ES-I3 (cell line): ENCODE data around the gene TTBK2.
"Not testable (repeated sequence)": the region's sequence is repeated elsewhere in the genome, so short reads cannot be mapped to it uniquely, and the experiment has no call there.

Experiments used
- H3K36me3 ChIP-seq: 2 replicates; pipeline ENCODE4 v1.6.1; 2013; ENCODE audit warnings: mild to moderate bottlenecking, low read length, control low read depth, moderate library complexity; ENCODE audit not compliant: insufficient read depth
- H3K4me1 ChIP-seq: 2 replicates; pipeline ENCODE4 v1.6.1; 2013; ENCODE audit warnings: mild to moderate bottlenecking, control low read depth, low read length; ENCODE audit not compliant: insufficient read depth
- H3K9ac ChIP-seq: 2 replicates; pipeline ENCODE4 v1.6.1; 2013; ENCODE audit warnings: low read depth, mild to moderate bottlenecking, low read length, moderate library complexity
- H3K9me3 ChIP-seq: 2 replicates; pipeline ENCODE4 v1.6.1; 2013; ENCODE audit warnings: mild to moderate bottlenecking, low read length, moderate library complexity; ENCODE audit not compliant: control insufficient read depth, insufficient read depth

The TTBK2 gene

GRCh38 chr15:42785569-42785968 is 135.0 kb downstream of the TTBK2 start:
- Histone ChIP-seq H3K36me3 (no peaks in the 10 kb centered on the region), H3K9me3 (no peaks in the 10 kb centered on the region), H3K4me1 (no peaks in the 10 kb centered on the region), H3K9ac (no peak overlapping the region)

GRCh38 chr15:42784705-42785104 is 135.9 kb downstream of the TTBK2 start:
- no peak overlapping the region for H3K9ac ChIP-seq
- H3K4me1 ChIP-seq: no peaks in the 10 kb centered on the region
- H3K36me3 ChIP-seq: no peaks in the 10 kb centered on the region

GRCh38 chr15:42782716-42783115 is 137.9 kb downstream of the TTBK2 start:
- Histone ChIP-seq H3K9me3 (no peaks in the 10 kb centered on the region), H3K36me3 (no peaks in the 10 kb centered on the region), H3K9ac (no peak overlapping the region), H3K4me1 (no peaks in the 10 kb centered on the region)

More at GRCh38 chr15:42784705-42785104, 135.9 kb downstream of the TTBK2 start:
- H3K9me3 ChIP-seq: no peaks in the 10 kb centered on the region

GRCh38 chr15:42775416-42775815 is 145.2 kb downstream of the TTBK2 start:
- Histone ChIP-seq H3K4me1 (no peaks in the 10 kb centered on the region), H3K9ac (no peak overlapping the region), H3K9me3 (no peaks in the 10 kb centered on the region), H3K36me3 (no peaks in the 10 kb centered on the region; the same call in 1 of the 2 replicates)

DNA sequence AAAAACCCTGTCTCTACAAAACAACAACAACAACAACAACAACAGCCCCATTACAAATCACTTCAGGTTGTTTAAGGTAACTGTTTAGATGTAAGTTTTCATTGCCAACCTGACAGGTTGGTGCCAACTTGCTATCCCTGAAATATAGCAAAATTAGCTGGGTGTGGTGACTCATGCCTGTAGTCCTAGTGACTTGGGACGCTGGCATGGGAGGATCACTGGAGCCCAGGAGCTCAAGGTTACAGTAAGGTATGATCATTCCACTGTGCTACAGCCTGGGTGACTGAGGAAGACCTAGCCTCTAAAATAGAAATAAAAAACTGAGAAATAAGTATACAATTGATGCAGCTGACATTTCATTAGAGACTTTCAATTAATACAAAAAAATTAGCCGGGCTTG is 147.7 kb downstream of the TTBK2 start:
- no peaks in the 10 kb centered on the region; the same call in 1 of the 2 replicates for H3K36me3 ChIP-seq
- no peak overlapping the region for H3K9ac ChIP-seq
- H3K4me1 ChIP-seq: no peaks in the 10 kb centered on the region
- H3K9me3 ChIP-seq: no peaks in the 10 kb centered on the region

GRCh38 chr15:42772144-42772543 is 148.4 kb downstream of the TTBK2 start:
- Histone ChIP-seq H3K9ac (no peak overlapping the region), H3K9me3 (no peaks in the 10 kb centered on the region), H3K36me3 (no peaks in the 10 kb centered on the region; the same call in 1 of the 2 replicates), H3K4me1 (no peaks in the 10 kb centered on the region)

GRCh38 chr15:42766109-42766508 is 154.5 kb downstream of the TTBK2 start:
- not testable (repeated sequence) for H3K9ac ChIP-seq, H3K4me1 ChIP-seq, H3K36me3 ChIP-seq, H3K9me3 ChIP-seq

DNA sequence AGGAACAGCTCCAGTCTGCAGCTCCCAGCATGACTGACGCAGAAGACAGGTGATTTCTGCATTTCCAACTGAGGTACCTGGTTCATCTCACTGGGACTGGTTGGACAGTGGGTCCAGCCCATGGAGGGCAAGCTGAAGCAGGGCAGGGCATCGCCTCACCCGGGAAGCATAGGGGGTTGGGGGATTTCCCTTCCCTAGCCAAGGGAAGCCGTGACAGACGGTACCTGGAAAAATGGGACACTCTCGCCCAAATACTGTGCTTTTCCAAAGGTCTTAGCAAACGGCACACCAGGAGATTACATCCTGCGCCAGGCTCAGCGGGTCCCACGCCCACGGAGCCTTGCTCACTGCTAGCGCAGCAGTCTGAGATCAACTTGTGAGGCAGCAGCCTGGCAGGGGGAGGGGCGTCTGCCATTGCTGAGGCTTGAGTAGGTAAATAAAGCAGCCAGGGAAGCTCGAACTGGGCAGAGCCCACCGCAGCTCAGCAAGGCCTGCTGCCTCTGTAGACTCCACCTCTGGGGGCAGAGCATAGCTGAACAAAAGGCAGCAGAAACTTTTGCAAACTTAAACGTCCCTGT is 156.3 kb downstream of the TTBK2 start:
- H3K9ac ChIP-seq: peak overlapping the region; percentile 37; the same call in 1 of the 2 replicates
- not testable (repeated sequence) for H3K4me1 ChIP-seq, H3K9me3 ChIP-seq, H3K36me3 ChIP-seq

DNA sequence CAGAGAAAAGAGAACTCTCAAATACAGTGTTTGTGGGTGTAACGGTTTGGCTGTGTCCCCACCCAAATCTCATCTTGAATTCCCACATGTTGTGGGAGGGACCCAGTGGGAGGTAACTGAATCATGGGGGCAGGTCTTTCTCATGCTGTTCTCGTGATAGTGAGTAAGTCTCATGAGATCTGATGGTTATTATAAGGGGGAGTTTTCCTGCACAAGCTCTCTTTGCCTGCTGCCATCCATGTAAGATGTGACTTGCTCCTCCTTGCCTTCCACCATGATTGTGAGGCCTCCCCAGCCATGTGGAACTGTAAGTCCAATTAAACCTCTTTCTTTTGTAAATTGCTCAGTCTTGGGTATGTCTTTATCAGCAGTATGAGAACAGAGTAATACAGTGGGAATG is 158.8 kb downstream of the TTBK2 start:
- not testable (repeated sequence) for H3K9me3 ChIP-seq, H3K9ac ChIP-seq, H3K36me3 ChIP-seq, H3K4me1 ChIP-seq

GRCh38 chr15:42760759-42761158 is 159.8 kb downstream of the TTBK2 start:
- Histone ChIP-seq H3K36me3 (no peaks in the 10 kb centered on the region), H3K4me1 (peaks cover 9% of the 10 kb centered on the region; the same call in 1 of the 2 replicates), H3K9me3 (no peaks in the 10 kb centered on the region; the same call in 1 of the 2 replicates)

DNA sequence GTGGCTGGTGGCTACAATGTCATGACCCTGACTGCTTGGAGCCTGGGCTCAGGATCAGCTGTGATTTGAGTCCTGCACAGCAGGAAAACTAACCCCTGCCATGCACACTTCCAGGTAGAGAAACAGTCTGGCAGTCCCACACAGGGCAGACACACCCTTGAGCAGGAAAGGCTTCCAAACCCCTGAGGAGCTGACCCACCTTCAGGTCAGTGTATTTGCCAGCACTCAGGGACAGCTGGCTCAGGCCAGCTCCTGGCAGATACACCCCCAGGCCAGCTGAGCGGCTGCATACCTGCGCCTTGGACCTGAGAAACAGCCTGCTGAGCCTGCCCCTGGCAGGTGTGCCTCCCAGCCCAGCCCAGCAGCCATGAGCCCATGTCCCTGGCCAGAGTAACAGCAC is 161.5 kb downstream of the TTBK2 start:
- Histone ChIP-seq H3K9ac (no peak overlapping the region), H3K36me3 (no peaks in the 10 kb centered on the region), H3K9me3 (no peaks in the 10 kb centered on the region; the same call in 1 of the 2 replicates), H3K4me1 (peaks cover 9% of the 10 kb centered on the region; the same call in 1 of the 2 replicates)

More at GRCh38 chr15:42760759-42761158, 159.8 kb downstream of the TTBK2 start:
- H3K9ac ChIP-seq: no peak overlapping the region

DNA sequence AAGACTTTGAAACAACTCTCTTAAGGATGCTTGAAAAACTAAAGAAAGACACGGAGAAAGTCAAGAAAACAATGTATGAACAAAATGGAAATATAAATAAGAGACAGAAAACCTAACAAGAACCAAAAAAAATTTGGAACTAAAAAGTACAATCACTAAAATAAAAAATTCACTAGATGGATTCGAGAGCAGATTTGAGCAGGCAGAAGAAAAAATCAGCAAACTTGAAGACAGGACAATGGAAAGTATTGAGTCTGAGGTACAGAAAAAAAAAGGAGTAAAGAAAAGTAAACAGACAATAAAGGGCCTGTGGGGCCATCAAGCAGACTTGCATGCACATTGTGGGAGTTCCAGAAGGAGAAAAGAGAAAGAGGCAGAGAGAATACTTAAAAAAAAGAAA is 170.3 kb downstream of the TTBK2 start:
- Histone ChIP-seq H3K9ac (no peak overlapping the region), H3K9me3 (no peaks in the 10 kb centered on the region), H3K36me3 (no peaks in the 10 kb centered on the region; the same call in 1 of the 2 replicates), H3K4me1 (no peaks in the 10 kb centered on the region)

DNA sequence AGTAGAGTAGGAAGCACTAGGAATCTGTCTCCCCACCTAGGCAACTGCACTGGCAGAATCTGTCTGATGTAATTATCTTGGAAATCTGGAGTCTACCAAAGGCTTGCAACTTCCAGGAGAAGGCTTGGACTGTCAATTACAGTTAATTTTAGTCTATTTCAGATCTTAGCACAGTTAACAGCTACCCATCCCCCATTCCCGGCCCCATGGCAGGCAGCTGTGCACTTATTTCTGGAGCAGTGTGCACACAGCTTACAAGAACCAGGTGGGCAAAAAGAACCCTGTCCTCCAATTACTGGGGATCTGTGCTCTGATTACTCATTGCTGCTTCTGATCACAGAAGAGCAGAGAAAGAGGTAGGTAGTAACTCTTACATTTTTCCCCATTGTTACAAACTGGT is 171.3 kb downstream of the TTBK2 start:
- Histone ChIP-seq H3K36me3 (no peaks in the 10 kb centered on the region; the same call in 1 of the 2 replicates), H3K9me3 (no peaks in the 10 kb centered on the region), H3K9ac (no peak overlapping the region), H3K4me1 (no peaks in the 10 kb centered on the region)

DNA sequence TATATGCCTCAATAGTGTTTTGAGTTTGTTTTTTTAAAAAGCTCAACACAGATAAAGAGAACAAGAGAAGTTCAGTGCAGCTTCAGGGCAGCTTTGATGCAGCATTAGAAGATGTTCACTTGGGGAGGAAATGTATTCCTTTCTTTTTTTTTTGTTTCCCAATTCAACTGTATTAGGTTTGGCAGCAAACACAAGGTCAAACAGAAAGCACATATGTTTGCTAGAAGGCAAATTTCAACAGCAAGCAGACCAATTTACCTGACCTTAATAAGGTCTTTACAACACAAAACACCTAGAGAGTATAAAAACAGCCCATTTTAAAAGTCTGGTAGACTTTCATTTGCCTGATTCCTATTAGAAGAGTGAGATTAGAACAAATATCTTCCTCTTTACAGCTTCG is 176.4 kb downstream of the TTBK2 start:
- Histone ChIP-seq H3K9me3 (no peaks in the 10 kb centered on the region), H3K36me3 (no peaks in the 10 kb centered on the region; the same call in 1 of the 2 replicates), H3K4me1 (no peaks in the 10 kb centered on the region), H3K9ac (no peak overlapping the region)

DNA sequence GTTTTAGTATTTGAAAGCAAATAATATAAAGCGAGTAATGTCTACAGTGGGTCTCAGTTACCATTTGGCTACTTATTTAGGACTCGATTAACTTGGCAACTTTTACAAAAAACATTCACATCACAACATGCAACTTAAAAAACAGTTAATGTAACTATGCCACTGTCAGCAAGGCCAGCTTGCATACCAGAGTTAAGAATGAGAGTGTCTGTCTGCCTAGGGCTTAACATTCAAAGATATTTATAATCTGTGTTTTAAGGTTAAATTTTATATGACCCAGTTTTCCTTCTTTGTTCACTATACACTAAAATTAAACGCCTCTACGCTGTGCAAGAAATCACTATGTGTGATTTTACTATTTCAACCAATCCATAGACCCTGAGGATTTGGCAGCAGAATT is 178.4 kb downstream of the TTBK2 start:
- no peaks in the 10 kb centered on the region for H3K9me3 ChIP-seq
- no peaks in the 10 kb centered on the region for H3K4me1 ChIP-seq
- no peaks in the 10 kb centered on the region; the same call in 1 of the 2 replicates for H3K36me3 ChIP-seq
- H3K9ac ChIP-seq: no peak overlapping the region
